ENCODE measurements around the gene ATP10B.

The ATP10B gene

GRCh38 chr5:160616712-160617497, 235.1 kb downstream of the ATP10B start:
- H3K36me3 ChIP-seq (ENCODE audit: control insufficient read depth, insufficient read depth, low read length) = no peaks in the 10 kb centered on the region
- no peaks in the 10 kb centered on the region for H3K4me1 ChIP-seq (ENCODE audit: control insufficient read depth, insufficient read depth, low read length, poor library complexity, severe bottlenecking)
- no peak overlapping the region for H3K4me3 ChIP-seq (ENCODE audit: extremely low read depth, insufficient read depth, low read length, poor library complexity, severe bottlenecking)
- no peaks in the 10 kb centered on the region for H3K9me3 ChIP-seq (ENCODE audit: control insufficient read depth, low read length)
- WGBS, 2 experiments (ENCODE audit: insufficient coverage in 2 of 2) = 83 to 100% methylated on average over 1 of the region's 4 CpGs
- no peak overlapping the region for H3K27ac ChIP-seq (ENCODE audit: low read depth, low read length, severe bottlenecking)

GRCh38 chr5:160614136-160614535, 237.9 kb downstream of the ATP10B start:
- Histone ChIP-seq H3K9me3 (ENCODE audit: control insufficient read depth, low read length) (no peaks in the 10 kb centered on the region), H3K4me3 (ENCODE audit: extremely low read depth, insufficient read depth, low read length, poor library complexity, severe bottlenecking) (no peak overlapping the region), H3K27ac (ENCODE audit: low read depth, low read length, severe bottlenecking) (no peak overlapping the region), H3K4me1 (ENCODE audit: control insufficient read depth, insufficient read depth, low read length, poor library complexity, severe bottlenecking) (no peaks in the 10 kb centered on the region), H3K36me3 (ENCODE audit: control insufficient read depth, insufficient read depth, low read length) (no peaks in the 10 kb centered on the region)
- 78 to 90% methylated on average over 3 of the region's 3 CpGs for WGBS, 2 experiments (ENCODE audit: insufficient coverage in 2 of 2)

- Histone ChIP-seq H3K27ac (ENCODE audit: low read depth, low read length, severe bottlenecking) (no peak overlapping the region), H3K4me3 (ENCODE audit: extremely low read depth, insufficient read depth, low read length, poor library complexity, severe bottlenecking) (no peak overlapping the region), H3K9me3 (ENCODE audit: control insufficient read depth, low read length) (no peaks in the 10 kb centered on the region), H3K36me3 (ENCODE audit: control insufficient read depth, insufficient read depth, low read length) (no peaks in the 10 kb centered on the region), H3K4me1 (ENCODE audit: control insufficient read depth, insufficient read depth, low read length, poor library complexity, severe bottlenecking) (no peaks in the 10 kb centered on the region)
- 80 to 100% methylated on average over 1 of the region's 2 CpGs for WGBS, 2 experiments (ENCODE audit: insufficient coverage in 2 of 2)
These were observed 246.7 kb downstream of the ATP10B start for GRCh38 chr5:160605266-160605665.

- H3K4me3 ChIP-seq (ENCODE audit: extremely low read depth, insufficient read depth, low read length, poor library complexity, severe bottlenecking) = no peak overlapping the region
- H3K27ac ChIP-seq (ENCODE audit: low read depth, low read length, severe bottlenecking) = no peak overlapping the region
- no peaks in the 10 kb centered on the region for H3K36me3 ChIP-seq (ENCODE audit: control insufficient read depth, insufficient read depth, low read length)
- H3K9me3 ChIP-seq (ENCODE audit: control insufficient read depth, low read length) = no peaks in the 10 kb centered on the region
- H3K4me1 ChIP-seq (ENCODE audit: control insufficient read depth, insufficient read depth, low read length, poor library complexity, severe bottlenecking) = no peaks in the 10 kb centered on the region
- 80% methylated on average over 1 to 3 of the region's 4 CpGs for WGBS, 2 experiments (ENCODE audit: insufficient coverage in 2 of 2)
These were observed 247.5 kb downstream of the ATP10B start for GRCh38 chr5:160604484-160604883.

GRCh38 chr5:160602744-160603143, 249.3 kb downstream of the ATP10B start:
- H3K9me3 ChIP-seq (ENCODE audit: control insufficient read depth, low read length) = no peaks in the 10 kb centered on the region
- H3K27ac ChIP-seq (ENCODE audit: low read depth, low read length, severe bottlenecking) = no peak overlapping the region
- H3K4me1 ChIP-seq (ENCODE audit: control insufficient read depth, insufficient read depth, low read length, poor library complexity, severe bottlenecking) = no peaks in the 10 kb centered on the region
- no peaks in the 10 kb centered on the region for H3K36me3 ChIP-seq (ENCODE audit: control insufficient read depth, insufficient read depth, low read length)
- H3K4me3 ChIP-seq (ENCODE audit: extremely low read depth, insufficient read depth, low read length, poor library complexity, severe bottlenecking) = no peak overlapping the region
- whole genome bisulfite sequencing, 2 experiments (ENCODE audit: insufficient coverage in 2 of 2) = 83 to 86% methylated on average over 2 to 3 of the region's 4 CpGs

GRCh38 chr5:160601046-160601445, 251.0 kb downstream of the ATP10B start:
- no peaks in the 10 kb centered on the region for H3K9me3 ChIP-seq (ENCODE audit: control insufficient read depth, low read length)
- no CpG with 5 or more reads among the region's 1 CpG for WGBS, 2 experiments (ENCODE audit: insufficient coverage in 2 of 2)
- H3K27ac ChIP-seq (ENCODE audit: low read depth, low read length, severe bottlenecking) = no peak overlapping the region
- no peaks in the 10 kb centered on the region for H3K4me1 ChIP-seq (ENCODE audit: control insufficient read depth, insufficient read depth, low read length, poor library complexity, severe bottlenecking)
- no peak overlapping the region for H3K4me3 ChIP-seq (ENCODE audit: extremely low read depth, insufficient read depth, low read length, poor library complexity, severe bottlenecking)
- no peaks in the 10 kb centered on the region for H3K36me3 ChIP-seq (ENCODE audit: control insufficient read depth, insufficient read depth, low read length)

- no peaks in the 10 kb centered on the region for H3K36me3 ChIP-seq (ENCODE audit: control insufficient read depth, insufficient read depth, low read length)
- H3K9me3 ChIP-seq (ENCODE audit: control insufficient read depth, low read length) = no peaks in the 10 kb centered on the region
- WGBS, 2 experiments (ENCODE audit: insufficient coverage in 2 of 2) = 63 to 87% methylated on average over 2 to 3 of the region's 3 CpGs
- no peaks in the 10 kb centered on the region for H3K4me1 ChIP-seq (ENCODE audit: control insufficient read depth, insufficient read depth, low read length, poor library complexity, severe bottlenecking)
- H3K27ac ChIP-seq (ENCODE audit: low read depth, low read length, severe bottlenecking) = no peak overlapping the region
- no peak overlapping the region for H3K4me3 ChIP-seq (ENCODE audit: extremely low read depth, insufficient read depth, low read length, poor library complexity, severe bottlenecking)
These were observed 278.7 kb downstream of the ATP10B start for GRCh38 chr5:160573318-160573717.

- H3K9me3 ChIP-seq (ENCODE audit: control insufficient read depth, low read length) = no peaks in the 10 kb centered on the region
- H3K27ac ChIP-seq (ENCODE audit: low read depth, low read length, severe bottlenecking) = no peak overlapping the region
- no peak overlapping the region for H3K4me3 ChIP-seq (ENCODE audit: extremely low read depth, insufficient read depth, low read length, poor library complexity, severe bottlenecking)
- no peaks in the 10 kb centered on the region for H3K4me1 ChIP-seq (ENCODE audit: control insufficient read depth, insufficient read depth, low read length, poor library complexity, severe bottlenecking)
- 100% methylated on average over 1 of the region's 4 CpGs; no CpG with 5 or more reads in 1 of the 2 experiments for WGBS, 2 experiments (ENCODE audit: insufficient coverage in 2 of 2)
- H3K36me3 ChIP-seq (ENCODE audit: control insufficient read depth, insufficient read depth, low read length) = no peaks in the 10 kb centered on the region
These were observed 284.8 kb downstream of the ATP10B start for GRCh38 chr5:160567031-160567705.

GRCh38 chr5:160565376-160565775, 286.6 kb downstream of the ATP10B start:
- no peaks in the 10 kb centered on the region for H3K36me3 ChIP-seq (ENCODE audit: control insufficient read depth, insufficient read depth, low read length)
- no peaks in the 10 kb centered on the region for H3K9me3 ChIP-seq (ENCODE audit: control insufficient read depth, low read length)
- H3K4me1 ChIP-seq (ENCODE audit: control insufficient read depth, insufficient read depth, low read length, poor library complexity, severe bottlenecking) = no peaks in the 10 kb centered on the region
- H3K27ac ChIP-seq (ENCODE audit: low read depth, low read length, severe bottlenecking) = no peak overlapping the region
- WGBS, 2 experiments (ENCODE audit: insufficient coverage in 2 of 2) = 90 to 92% methylated on average over 5 to 7 of the region's 8 CpGs
- no peak overlapping the region for H3K4me3 ChIP-seq (ENCODE audit: extremely low read depth, insufficient read depth, low read length, poor library complexity, severe bottlenecking)

- no peaks in the 10 kb centered on the region for H3K36me3 ChIP-seq (ENCODE audit: control insufficient read depth, insufficient read depth, low read length)
- H3K4me3 ChIP-seq (ENCODE audit: extremely low read depth, insufficient read depth, low read length, poor library complexity, severe bottlenecking) = no peak overlapping the region
- no peaks in the 10 kb centered on the region for H3K9me3 ChIP-seq (ENCODE audit: control insufficient read depth, low read length)
- WGBS, 2 experiments (ENCODE audit: insufficient coverage in 2 of 2) = 87 to 100% methylated on average over 2 to 3 of the region's 4 CpGs
- no peaks in the 10 kb centered on the region for H3K4me1 ChIP-seq (ENCODE audit: control insufficient read depth, insufficient read depth, low read length, poor library complexity, severe bottlenecking)
- no peak overlapping the region for H3K27ac ChIP-seq (ENCODE audit: low read depth, low read length, severe bottlenecking)
These were observed 295.2 kb downstream of the ATP10B start for GRCh38 chr5:160556846-160557245.
